Kidney epithelial cell (primary cell): ENCODE results near the gene ZIC4. TPM values are rescaled to one million over a fixed set of nuclear protein-coding genes. Genes with fewer than 3 reads are reported as not detected.

Experiments used
- DNase-seq: peaks from one replicate; pipeline ENCODE4 v3.0.0-alpha.2; 2010; ENCODE audit warnings: low read depth
- H3K27me3 ChIP-seq: 2 replicates; pipeline ENCODE4 v1.6.0; 2011; ENCODE audit warnings: low read length; ENCODE audit not compliant: control insufficient read depth, insufficient read depth
- H3K36me3 ChIP-seq: 2 replicates; pipeline ENCODE4 v1.5.1; 2011; ENCODE audit warnings: low read length; ENCODE audit not compliant: control insufficient read depth, insufficient read depth
- H3K4me3 ChIP-seq: 2 replicates; pipeline ENCODE4 v1.5.1; 2011; ENCODE audit warnings: low read depth, mild to moderate bottlenecking, control low read depth, low read length
- total RNA-seq: library from RNA; depleted of rRNA; stranded (reverse); fragments of >200 nt; gene quantifications from 2 replicates; pipeline ENCODE4 v1.2.3, GENCODE V29; 2015
- TF ChIP-seq, protein P1 (sequence below): IDR thresholded peaks from 2 replicates; pipeline ENCODE4 v1.5.1; 2011; ENCODE audit warnings: mild to moderate bottlenecking, moderate library complexity, low read length, control low read depth, inconsistent platforms; ENCODE audit not compliant: insufficient read depth, poor library complexity, severe bottlenecking

Gene ZIC4
- total RNA-seq, 1 donor from 2014 or later = not detected

DNA sequence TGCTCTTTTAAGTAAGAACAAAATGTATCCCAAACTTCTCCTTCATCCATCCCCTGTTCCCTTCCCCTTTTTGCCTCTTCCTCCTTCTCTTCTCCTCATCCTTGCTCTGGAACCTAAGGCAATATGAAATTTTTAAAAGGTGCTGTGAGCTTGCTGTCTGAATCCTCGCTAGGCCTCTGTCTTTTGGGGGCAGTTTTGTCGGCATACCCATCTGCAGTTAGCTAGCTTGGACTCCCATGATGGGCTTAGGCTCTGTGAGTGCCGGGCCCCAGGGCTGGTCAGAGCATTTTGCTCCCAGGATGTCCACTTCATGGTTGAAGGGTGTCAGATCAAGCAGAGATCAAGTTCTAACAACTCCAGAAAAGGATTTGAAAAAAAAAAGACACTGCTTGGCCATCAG lies 21.4 kb upstream of the ZIC4 start:
- TF ChIP-seq, protein P1, sequence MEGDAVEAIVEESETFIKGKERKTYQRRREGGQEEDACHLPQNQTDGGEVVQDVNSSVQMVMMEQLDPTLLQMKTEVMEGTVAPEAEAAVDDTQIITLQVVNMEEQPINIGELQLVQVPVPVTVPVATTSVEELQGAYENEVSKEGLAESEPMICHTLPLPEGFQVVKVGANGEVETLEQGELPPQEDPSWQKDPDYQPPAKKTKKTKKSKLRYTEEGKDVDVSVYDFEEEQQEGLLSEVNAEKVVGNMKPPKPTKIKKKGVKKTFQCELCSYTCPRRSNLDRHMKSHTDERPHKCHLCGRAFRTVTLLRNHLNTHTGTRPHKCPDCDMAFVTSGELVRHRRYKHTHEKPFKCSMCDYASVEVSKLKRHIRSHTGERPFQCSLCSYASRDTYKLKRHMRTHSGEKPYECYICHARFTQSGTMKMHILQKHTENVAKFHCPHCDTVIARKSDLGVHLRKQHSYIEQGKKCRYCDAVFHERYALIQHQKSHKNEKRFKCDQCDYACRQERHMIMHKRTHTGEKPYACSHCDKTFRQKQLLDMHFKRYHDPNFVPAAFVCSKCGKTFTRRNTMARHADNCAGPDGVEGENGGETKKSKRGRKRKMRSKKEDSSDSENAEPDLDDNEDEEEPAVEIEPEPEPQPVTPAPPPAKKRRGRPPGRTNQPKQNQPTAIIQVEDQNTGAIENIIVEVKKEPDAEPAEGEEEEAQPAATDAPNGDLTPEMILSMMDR = no peak
- H3K36me3 ChIP-seq = no peaks in the 10 kb centered on the region
- no peak for DNase-seq
- H3K27me3 ChIP-seq = peaks cover 30% of the 10 kb centered on the region
- H3K4me3 ChIP-seq = no peak overlapping the region

DNA sequence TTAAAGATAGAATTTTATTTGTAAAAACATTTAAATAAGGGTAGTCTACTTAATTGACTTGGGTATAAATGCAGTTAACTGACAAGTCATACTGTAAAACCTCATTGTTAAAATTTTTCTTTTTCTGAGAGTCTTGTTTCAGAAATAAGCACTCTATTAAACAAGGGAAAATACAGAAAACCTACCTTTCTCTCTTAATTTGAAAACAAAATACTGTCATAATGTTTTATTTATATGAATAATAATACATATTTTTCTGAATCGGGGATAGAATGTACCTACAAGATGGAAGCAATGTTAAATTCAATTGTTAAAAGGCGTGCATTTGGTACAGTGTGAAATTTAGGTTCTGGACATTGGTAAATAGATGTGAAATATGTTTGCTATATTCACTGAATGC lies 20.6 kb upstream of the ZIC4 start:
- TF ChIP-seq, protein P1 = no peak
- Histone ChIP-seq H3K36me3 (no peaks in the 10 kb centered on the region), H3K4me3 (no peak overlapping the region), H3K27me3 (peaks cover 38% of the 10 kb centered on the region)
- DNase-seq = no peak

DNA sequence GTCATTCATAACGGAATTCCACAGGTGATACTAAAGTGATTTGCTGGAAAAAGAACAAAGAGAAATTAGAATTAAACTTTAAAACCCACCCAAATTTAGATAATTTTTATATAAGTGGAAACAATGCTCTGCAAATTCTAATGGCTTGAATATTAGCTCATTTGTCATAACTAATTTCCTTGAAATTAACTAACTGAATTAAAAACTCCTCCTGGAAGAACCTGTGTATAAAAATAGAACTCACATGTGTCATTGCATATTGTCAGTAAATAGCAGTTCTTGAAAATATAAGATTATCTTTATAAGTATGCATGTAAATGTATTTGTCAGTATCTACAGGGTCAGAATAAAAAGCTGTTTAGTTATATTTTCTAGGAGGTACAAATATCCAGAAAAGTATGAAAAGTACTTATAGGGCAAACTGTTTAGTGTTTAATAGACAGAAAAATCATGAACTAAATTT lies 19.1 kb upstream of the ZIC4 start:
- H3K36me3 ChIP-seq = no peaks in the 10 kb centered on the region
- H3K27me3 ChIP-seq = peaks cover 51% of the 10 kb centered on the region
- no peak for DNase-seq
- no peak overlapping the region for H3K4me3 ChIP-seq
- TF ChIP-seq, protein P1 = no peak

DNA sequence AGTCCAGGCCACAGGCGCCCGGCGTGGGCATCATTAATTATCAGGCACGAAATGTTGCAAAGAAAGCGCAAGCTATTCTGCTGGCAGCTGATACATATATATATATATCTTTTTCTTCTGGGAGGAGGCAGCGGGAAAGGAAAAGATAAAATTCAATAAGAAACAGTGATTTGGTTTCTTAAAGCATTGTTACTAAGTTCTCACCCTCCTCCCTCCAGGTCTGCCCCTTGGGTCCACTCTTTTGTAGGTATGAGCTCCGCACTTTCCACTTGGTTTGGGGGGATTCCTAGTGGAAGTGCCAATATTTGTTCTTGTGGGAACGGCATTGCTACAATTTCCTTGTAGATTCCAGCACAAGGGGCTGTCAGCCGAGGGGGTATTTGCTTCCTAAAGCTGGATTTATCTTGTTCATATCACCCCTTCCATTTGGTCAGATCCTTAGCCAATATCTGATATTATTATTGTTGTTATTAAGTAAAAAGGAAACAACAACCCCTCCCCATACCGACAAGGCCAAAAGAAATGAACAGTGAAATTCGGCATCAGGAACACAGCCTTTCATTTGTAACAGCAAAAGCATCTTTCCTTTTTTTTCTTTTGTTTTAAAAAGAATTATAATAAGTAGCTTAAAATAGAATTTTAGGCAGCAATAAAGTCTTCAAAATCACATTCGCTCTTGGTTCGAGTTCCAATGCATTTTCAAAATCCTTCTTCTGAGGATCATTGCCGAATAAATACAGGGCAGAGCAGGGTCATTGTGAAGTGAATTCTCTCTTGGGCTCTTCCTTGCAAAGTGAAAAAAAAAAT lies 18.4 kb upstream of the ZIC4 start:
- TF ChIP-seq, protein P1 = no peak
- Histone ChIP-seq H3K27me3 (peaks cover 57% of the 10 kb centered on the region), H3K36me3 (no peaks in the 10 kb centered on the region), H3K4me3 (no peak overlapping the region)
- no peak for DNase-seq

DNA sequence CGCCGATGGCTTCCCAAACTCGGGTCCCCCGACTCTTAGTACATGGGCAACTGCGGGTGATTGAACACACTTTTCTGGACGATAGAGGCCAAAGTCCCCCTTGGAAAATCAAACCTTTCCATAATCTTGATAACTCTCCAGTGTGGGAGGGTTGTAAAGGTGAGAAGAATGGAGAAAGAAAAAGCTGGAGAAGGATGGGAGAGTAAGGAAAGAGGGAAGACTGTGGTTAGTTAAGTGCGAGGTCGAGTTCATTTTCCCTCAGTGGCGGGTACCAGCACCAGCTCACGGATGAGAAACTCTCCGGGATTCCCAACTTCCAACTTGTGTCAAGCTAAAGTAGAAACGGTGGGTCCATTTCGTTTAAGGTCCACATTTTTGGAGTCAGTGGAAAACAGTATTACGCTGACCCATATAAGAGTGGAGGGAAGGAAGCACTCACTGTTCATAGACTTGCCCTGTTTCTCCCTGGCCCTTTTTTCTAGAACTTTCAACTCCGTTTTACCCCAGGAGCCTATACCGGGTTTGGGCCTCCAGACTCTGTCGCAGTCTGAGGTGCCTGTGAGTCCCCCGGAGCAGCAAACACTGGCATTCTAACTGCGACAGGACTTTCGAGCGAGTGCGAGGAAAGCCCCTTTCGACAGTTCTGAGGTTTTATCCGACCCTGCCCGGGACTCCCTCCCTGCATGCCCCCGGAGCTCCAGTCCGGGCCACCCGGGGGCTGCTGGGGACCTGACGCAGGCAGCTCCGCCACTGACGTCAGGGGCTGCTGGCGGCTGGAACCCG lies 17.6 kb upstream of the ZIC4 start:
- Histone ChIP-seq H3K27me3 (peaks cover 65% of the 10 kb centered on the region), H3K36me3 (no peaks in the 10 kb centered on the region), H3K4me3 (no peak overlapping the region)
- DNase-seq = no peak
- TF ChIP-seq, protein P1 = no peak
